Endothelial cell of umbilical vein (primary cell): Measurements from ENCODE around the gene NXNL2. TPM values are rescaled to one million over a fixed set of nuclear protein-coding genes. Genes with fewer than 3 reads are reported as not detected.

Experiments
- BruUV-seq: library from RNA; stranded (reverse); fragments of 400-500 nt; replicated peaks from 2 replicates; lab custom pipeline; 2021; lab: Mats Ljungman, UMichigan
- CTCF ChIA-PET: fragments of 300-600, 350-600 bp; sonication (Branson Sonifier 250); formaldehyde crosslinking; loops from one replicate; lab custom pipeline; 2021; ENCODE audit warnings: antibody characterized with exemption, inconsistent platforms; lab: Charles Lee
- POLR2A ChIA-PET: fragments of 300-600, 350-600 bp; sonication (Branson Sonifier 250); formaldehyde crosslinking; loops from one replicate; lab custom pipeline; 2021; ENCODE audit warnings: antibody characterized with exemption, inconsistent platforms; lab: Charles Lee
- DNase-seq: peaks from one replicate; pipeline ENCODE4 v3.0.0-alpha.2; 2011; ENCODE audit warnings: low read depth, low spot score
- FAIRE-seq: peaks from 2 replicates; lab custom pipeline; 2011; peaks lifted over from hg19 to GRCh38; lab: Jason Lieb, UNC
- H2AFZ ChIP-seq: 2 replicates; pipeline ENCODE4 v1.6.0; 2012; ENCODE audit warnings: low read depth, low read length, control low read depth, inconsistent platforms
- H3K27ac ChIP-seq: 2 replicates; pipeline ENCODE4 v1.5.1; 2011; ENCODE audit warnings: low read depth, mild to moderate bottlenecking, control low read depth, low read length, moderate library complexity; ENCODE audit not compliant: insufficient read depth
- H3K27me3 ChIP-seq, 2 experiments: 2 replicates each; pipeline versions ENCODE4 v1.6.0 to v1.6.1; 2011; ENCODE audit warnings: low read length in 2 of 2, mixed read lengths in 1 of 2; ENCODE audit not compliant: control insufficient read depth in 2 of 2, insufficient read depth in 2 of 2
- H3K36me3 ChIP-seq, 2 experiments: 2 replicates in 1 of 2; 3 replicates in 1 of 2; pipeline ENCODE4 v1.5.1; 2011; ENCODE audit warnings: low read length in 2 of 2, mild to moderate bottlenecking in 1 of 2, moderate library complexity in 1 of 2; ENCODE audit not compliant: control insufficient read depth in 2 of 2, insufficient read depth in 2 of 2; ENCODE audit errors: extremely low read depth in 1 of 2
- H3K4me1 ChIP-seq: 3 replicates; pipeline ENCODE4 v1.5.1; 2011; ENCODE audit warnings: mild to moderate bottlenecking, low read length; ENCODE audit not compliant: control insufficient read depth, insufficient read depth; ENCODE audit errors: extremely low read depth
- H3K4me2 ChIP-seq: 2 replicates; pipeline ENCODE4 v1.6.1; 2011; ENCODE audit warnings: low read length, control low read depth, mixed read lengths; ENCODE audit not compliant: insufficient read depth
- H3K4me3 ChIP-seq, 3 experiments: fragments of 200-600 bp in 1 of 3; sonication (generic), shearing (Covaris generic) in 1 of 3; replicated peaks in 1 of 3; 2 replicates each; pipeline ENCODE4 v1.5.1; 2011 to 2016; ENCODE audit warnings: control low read depth in 3 of 3, low read length in 3 of 3, mild to moderate bottlenecking in 2 of 3, inconsistent platforms in 1 of 3, low read depth in 1 of 3, moderate library complexity in 1 of 3; ENCODE audit not compliant: insufficient read depth in 1 of 3
- H3K79me2 ChIP-seq: 2 replicates; pipeline ENCODE4 v1.6.0; 2012; ENCODE audit warnings: low read length, inconsistent platforms; ENCODE audit not compliant: control insufficient read depth, insufficient read depth
- H3K9ac ChIP-seq: replicated peaks from 2 replicates; pipeline ENCODE3; 2011; ENCODE audit warnings: low read length, control low read depth; ENCODE audit not compliant: insufficient read depth; ENCODE audit errors: extremely low read depth
- H3K9me1 ChIP-seq: replicated peaks from 3 replicates; pipeline ENCODE4 v1.6.0; 2011; ENCODE audit warnings: mild to moderate bottlenecking, low read length; ENCODE audit not compliant: control insufficient read depth, insufficient read depth; ENCODE audit errors: extremely low read depth
- H3K9me3 ChIP-seq: replicated peaks from 2 replicates; pipeline ENCODE4 v1.5.1; 2012; ENCODE audit warnings: low read length, inconsistent platforms; ENCODE audit not compliant: control insufficient read depth, insufficient read depth
- H4K20me1 ChIP-seq: replicated peaks from 2 replicates; pipeline ENCODE3; 2011; ENCODE audit warnings: mild to moderate bottlenecking, low read length; ENCODE audit not compliant: control insufficient read depth, insufficient read depth; ENCODE audit errors: extremely low read depth
- EZH2 ChIP-seq: IDR thresholded peaks from 2 replicates; pipeline ENCODE4 v1.6.1; 2012; ENCODE audit warnings: borderline replicate concordance, low read depth, mild to moderate bottlenecking, moderate library complexity, low read length, inconsistent platforms; ENCODE audit not compliant: severe bottlenecking
- FOS ChIP-seq: IDR thresholded peaks from 2 replicates; pipeline ENCODE4 v1.6.1; 2011; ENCODE audit warnings: mild to moderate bottlenecking, low read length, moderate library complexity, borderline replicate concordance; ENCODE audit not compliant: insufficient read depth
- GATA2 ChIP-seq: IDR thresholded peaks from 2 replicates; pipeline ENCODE4 v1.7.0; 2011; ENCODE audit warnings: low read depth, mild to moderate bottlenecking, moderate library complexity, mixed read lengths, low read length; ENCODE audit not compliant: insufficient read length, insufficient read depth
- JUN ChIP-seq: IDR thresholded peaks from 2 replicates; pipeline ENCODE4 v1.6.1; 2011; ENCODE audit warnings: borderline replicate concordance, low read depth; ENCODE audit not compliant: insufficient read length, insufficient read depth
- MYC ChIP-seq: IDR thresholded peaks from one replicate; pipeline ENCODE4 v1.6.1; 2011; ENCODE audit warnings: mild to moderate bottlenecking, low read depth, low read length
- POLR2A ChIP-seq: IDR thresholded peaks from 2 replicates; pipeline ENCODE4 v1.6.1; 2012; ENCODE audit warnings: low read depth, mild to moderate bottlenecking, control low read depth, low read length
- POLR2AphosphoS5 ChIP-seq: IDR thresholded peaks from 2 replicates; pipeline ENCODE4 v1.6.1; 2012; ENCODE audit warnings: low read depth, mild to moderate bottlenecking, control low read depth, low read length, moderate library complexity; ENCODE audit not compliant: insufficient read depth
- dilution Hi-C: fragments of 300-500 bp; cut with MboI; formaldehyde crosslinking; loops from one replicate; pipeline ENCODE4 v1.15.0; 2019; ENCODE audit warnings: low sequenced_read_pairs; ENCODE audit not compliant: extremely low pct_ligation_motif_present
- intact Hi-C: fragments of 100-400 bp; cut with micrococcal nuclease; formaldehyde crosslinking; loops from one replicate; pipeline ENCODE4 v1.10.0; 2022
- polyA plus RNA-seq, 4 experiments: library from polyadenylated mRNA; depleted of rRNA in 3 of 4; stranded (reverse) in 3 of 4; unstranded in 1 of 4; fragments of >200 nt; gene quantifications; 2 replicates each; pipeline versions ENCODE4 v1.2.1 to v1.2.3, GENCODE V29; 2011 to 2012; ENCODE audit warnings: missing spikeins in 1 of 4
- total RNA-seq: library from RNA; stranded (reverse); gene quantifications from 2 replicates; pipeline ENCODE4 v1.2.3, GENCODE V29; 2021
- TF ChIP-seq, protein P1 (sequence below): IDR thresholded peaks from 2 replicates; pipeline ENCODE4 v1.6.1; 2011; ENCODE audit not compliant: insufficient read depth, insufficient read length
- TF ChIP-seq, protein P2 (sequence below), 2 donors: IDR thresholded peaks; 1 replicate in 1 of 2; 2 replicates in 1 of 2; pipeline ENCODE4 v1.5.1; 2011; ENCODE audit warnings: low read length in 2 of 2, mild to moderate bottlenecking in 2 of 2, moderate library complexity in 2 of 2, control low read depth in 1 of 2, inconsistent platforms in 1 of 2, low read depth in 1 of 2; ENCODE audit not compliant: insufficient read depth in 1 of 2; ENCODE audit errors: extremely low read depth in 1 of 2

The NXNL2 gene
- total and polyA plus RNA-seq, 2 donors (not counting 3 experiments of a cell fraction or from before 2014, with no cell fraction given), result 0.14 TPM; not detected in 1

DNA sequence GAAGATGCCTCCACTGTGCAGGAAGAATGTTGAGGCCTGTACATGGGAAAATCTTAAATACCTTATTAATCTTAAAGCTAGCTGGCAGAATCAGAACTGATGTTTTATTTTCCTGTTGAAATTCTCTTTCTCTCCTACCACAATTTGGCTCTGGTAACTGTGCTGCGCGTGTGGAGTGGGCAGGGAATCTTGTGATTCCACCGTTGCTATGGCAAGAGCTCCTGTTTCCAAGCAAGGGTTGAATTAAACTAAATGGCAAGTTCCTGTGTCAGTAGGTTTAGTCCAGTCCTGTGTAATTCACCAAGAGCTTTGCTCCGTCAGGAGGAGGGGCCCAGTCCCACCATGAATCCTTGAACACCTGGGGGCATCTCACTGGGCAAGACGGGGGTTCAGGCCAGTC is 36.4 kb downstream of the NXNL2 start:
- H3K4me2 ChIP-seq, result no peak overlapping the region

More for the DNA sequence above, 36.4 kb downstream of the NXNL2 start:
- TF ChIP-seq FOS, result no peak
- TF ChIP-seq POLR2A, result no peak
- TF ChIP-seq, protein P1, sequence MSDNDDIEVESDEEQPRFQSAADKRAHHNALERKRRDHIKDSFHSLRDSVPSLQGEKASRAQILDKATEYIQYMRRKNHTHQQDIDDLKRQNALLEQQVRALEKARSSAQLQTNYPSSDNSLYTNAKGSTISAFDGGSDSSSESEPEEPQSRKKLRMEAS, result no peak
- TF ChIP-seq MYC, result no peak
- no peak for TF ChIP-seq EZH2
- no peak for TF ChIP-seq JUN
- no peak for TF ChIP-seq GATA2
- TF ChIP-seq POLR2AphosphoS5, result no peak
- TF ChIP-seq, protein P2, sequence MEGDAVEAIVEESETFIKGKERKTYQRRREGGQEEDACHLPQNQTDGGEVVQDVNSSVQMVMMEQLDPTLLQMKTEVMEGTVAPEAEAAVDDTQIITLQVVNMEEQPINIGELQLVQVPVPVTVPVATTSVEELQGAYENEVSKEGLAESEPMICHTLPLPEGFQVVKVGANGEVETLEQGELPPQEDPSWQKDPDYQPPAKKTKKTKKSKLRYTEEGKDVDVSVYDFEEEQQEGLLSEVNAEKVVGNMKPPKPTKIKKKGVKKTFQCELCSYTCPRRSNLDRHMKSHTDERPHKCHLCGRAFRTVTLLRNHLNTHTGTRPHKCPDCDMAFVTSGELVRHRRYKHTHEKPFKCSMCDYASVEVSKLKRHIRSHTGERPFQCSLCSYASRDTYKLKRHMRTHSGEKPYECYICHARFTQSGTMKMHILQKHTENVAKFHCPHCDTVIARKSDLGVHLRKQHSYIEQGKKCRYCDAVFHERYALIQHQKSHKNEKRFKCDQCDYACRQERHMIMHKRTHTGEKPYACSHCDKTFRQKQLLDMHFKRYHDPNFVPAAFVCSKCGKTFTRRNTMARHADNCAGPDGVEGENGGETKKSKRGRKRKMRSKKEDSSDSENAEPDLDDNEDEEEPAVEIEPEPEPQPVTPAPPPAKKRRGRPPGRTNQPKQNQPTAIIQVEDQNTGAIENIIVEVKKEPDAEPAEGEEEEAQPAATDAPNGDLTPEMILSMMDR (IDR thresholded peaks at IDR 0.05; ENCODE audit: extremely low read depth in 1 of 2, insufficient read depth in 1 of 2, low read depth in 1 of 2, low read length in 2 of 2), result no peak
- ChIA-PET POLR2A (no interaction called here), CTCF (no interaction called here)
- no peak overlapping the region for H3K4me3 ChIP-seq
- H3K9me1 ChIP-seq, result no peaks in the 10 kb centered on the region
- H3K27me3 ChIP-seq, result no peaks in the 10 kb centered on the region
- intact Hi-C loops, result no loop called here
- no peak overlapping the region for H3K9ac ChIP-seq
- no TSS peak for BruUV-seq
- no peaks in the 10 kb centered on the region for H4K20me1 ChIP-seq
- H3K9me3 ChIP-seq, result no peaks in the 10 kb centered on the region
- no peak overlapping the region for H3K27ac ChIP-seq
- no peaks in the 10 kb centered on the region for H3K4me1 ChIP-seq
- FAIRE-seq (no peak), DNase-seq (no peak)
- H3K79me2 ChIP-seq, result no peaks in the 10 kb centered on the region
- H2AFZ ChIP-seq, result no peak overlapping the region
- H3K36me3 ChIP-seq, result no peaks in the 10 kb centered on the region
- dilution Hi-C loops, result no loop called here
